GM18870 (cell line): Measurements from ENCODE around the gene MT1H.
A peak's percentile ranks its signal among the peaks of the same experiment; 100 is the strongest.
"Not testable (repeated sequence)": the region's sequence is repeated elsewhere in the genome, so short reads cannot be mapped to it uniquely, and the experiment has no call there.

Experiments
- ATAC-seq: cut with Tn5 transposase; IDR thresholded peaks from one replicate; pipeline ENCODE4 v1.9.1; 2021; ENCODE audit warnings: moderate library complexity; ENCODE audit not compliant: unreplicated experiment

MT1H gene

GRCh38 chr16:56669005-56669839 lies at the start of gene MT1H:
MT1H (plus strand) TSS chr16:56669814; CDS start chr16:56669885, 71 bp downstream.
- ATAC-seq = no peak

GRCh38 chr16:56620339-56620897 lies 49.2 kb upstream of the MT1H start:
- no peak for ATAC-seq

- not testable (repeated sequence) for ATAC-seq
Observed at GRCh38 chr16:56621665-56622445, 47.8 kb upstream of the MT1H start.

GRCh38 chr16:56623184-56623583 lies 46.4 kb upstream of the MT1H start:
- not testable (repeated sequence) for ATAC-seq

GRCh38 chr16:56623637-56624036 lies 46.0 kb upstream of the MT1H start:
- no peak for ATAC-seq

DNA sequence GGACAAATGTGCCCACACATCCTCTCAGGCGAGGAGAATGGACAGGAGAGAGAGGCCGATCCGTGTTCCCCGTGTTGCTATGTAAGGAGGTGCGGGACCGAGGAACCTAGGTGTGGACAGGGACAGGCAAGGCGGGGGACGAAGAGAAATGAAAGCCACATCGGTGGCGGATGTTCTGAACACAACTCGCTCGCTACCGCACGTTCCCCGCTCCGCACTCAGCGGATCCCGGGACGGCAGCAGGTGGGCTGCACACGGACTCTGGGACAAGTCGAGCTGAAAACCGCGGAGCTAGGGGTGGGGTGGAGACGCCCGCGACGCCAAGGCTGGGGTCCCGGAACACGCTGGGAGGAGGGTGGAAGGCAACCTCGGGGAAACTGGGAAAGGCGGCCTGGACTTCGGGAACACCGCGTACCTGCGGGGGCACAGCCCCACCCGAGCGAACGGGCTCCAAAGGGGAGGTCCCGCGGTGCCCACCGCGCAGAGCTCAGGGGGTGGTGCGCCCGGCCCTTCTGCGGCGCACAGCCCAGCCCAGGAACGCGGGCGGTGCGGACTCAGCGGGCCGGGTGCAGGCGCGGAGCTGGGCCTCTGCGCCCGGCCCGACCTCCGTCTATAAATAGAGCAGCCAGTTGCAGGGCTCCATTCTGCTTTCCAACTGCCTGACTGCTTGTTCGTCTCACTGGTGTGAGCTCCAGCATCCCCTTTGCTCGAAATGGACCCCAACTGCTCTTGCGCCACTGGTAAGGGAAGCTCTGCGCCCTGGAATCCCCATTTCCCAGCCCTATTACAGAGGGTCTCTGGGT lies 44.3 kb upstream of the MT1H start, which contains the start of gene MT1E:
Gene MT1E, plus strand, starts transcription at position 642 of the 803 bp plus-strand sequence. Its CDS starts 71 bp downstream, at position 713.
- ATAC-seq = no peak

- ATAC-seq = no peak
Observed at GRCh38 chr16:56625943-56626654, 43.5 kb upstream of the MT1H start.

DNA sequence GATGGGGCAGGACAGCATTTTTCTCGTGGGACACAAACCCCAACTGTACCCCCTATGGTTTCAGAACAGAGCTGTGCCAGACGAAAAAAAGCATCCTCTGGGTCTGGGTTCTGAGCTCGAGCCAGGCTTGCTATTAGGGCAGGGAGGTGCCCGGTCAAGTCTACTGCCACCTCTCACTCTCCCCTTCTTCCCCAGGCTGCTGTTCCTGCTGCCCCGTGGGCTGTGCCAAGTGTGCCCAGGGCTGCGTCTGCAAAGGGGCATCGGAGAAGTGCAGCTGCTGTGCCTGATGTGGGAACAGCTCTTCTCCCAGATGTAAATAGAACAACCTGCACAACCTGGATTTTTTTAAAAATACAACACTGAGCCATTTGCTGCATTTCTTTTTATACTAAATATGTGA lies 42.9 kb upstream of the MT1H start:
- ATAC-seq = no peak

- ATAC-seq = no peak
Observed at GRCh38 chr16:56628486-56629350, 40.9 kb upstream of the MT1H start.

- no peak for ATAC-seq
Observed at GRCh38 chr16:56629531-56629930, 40.1 kb upstream of the MT1H start.

GRCh38 chr16:56630134-56630533 lies 39.5 kb upstream of the MT1H start:
- ATAC-seq = peak; percentile 82

DNA sequence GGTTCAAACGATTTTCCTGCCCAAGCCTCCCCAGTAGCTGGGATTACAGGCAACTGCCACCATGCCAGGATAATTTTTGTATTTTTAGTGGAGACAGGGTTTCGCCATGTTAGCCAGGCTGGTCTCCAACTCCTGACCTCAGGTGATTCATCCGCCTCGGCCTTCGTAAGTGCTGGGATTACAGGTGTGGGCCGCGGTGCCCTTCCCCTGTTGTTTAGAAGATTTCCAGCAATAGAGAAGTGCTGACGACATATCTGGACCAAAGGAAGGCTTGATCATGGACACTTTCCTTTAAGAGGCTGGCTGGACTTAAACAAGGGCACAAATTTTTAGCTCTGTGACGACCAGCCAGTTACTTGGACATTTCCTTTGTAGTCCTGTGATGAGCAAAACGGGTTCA lies 38.4 kb upstream of the MT1H start:
- no peak for ATAC-seq

- no peak for ATAC-seq
Observed at GRCh38 chr16:56631832-56632155, 37.8 kb upstream of the MT1H start.

- ATAC-seq = no peak
Observed at GRCh38 chr16:56632156-56632847, 37.3 kb upstream of the MT1H start, which contains the start of gene MT1M. MT1M (plus strand) TSS chr16:56632659; CDS start chr16:56632732, 73 bp downstream.

DNA sequence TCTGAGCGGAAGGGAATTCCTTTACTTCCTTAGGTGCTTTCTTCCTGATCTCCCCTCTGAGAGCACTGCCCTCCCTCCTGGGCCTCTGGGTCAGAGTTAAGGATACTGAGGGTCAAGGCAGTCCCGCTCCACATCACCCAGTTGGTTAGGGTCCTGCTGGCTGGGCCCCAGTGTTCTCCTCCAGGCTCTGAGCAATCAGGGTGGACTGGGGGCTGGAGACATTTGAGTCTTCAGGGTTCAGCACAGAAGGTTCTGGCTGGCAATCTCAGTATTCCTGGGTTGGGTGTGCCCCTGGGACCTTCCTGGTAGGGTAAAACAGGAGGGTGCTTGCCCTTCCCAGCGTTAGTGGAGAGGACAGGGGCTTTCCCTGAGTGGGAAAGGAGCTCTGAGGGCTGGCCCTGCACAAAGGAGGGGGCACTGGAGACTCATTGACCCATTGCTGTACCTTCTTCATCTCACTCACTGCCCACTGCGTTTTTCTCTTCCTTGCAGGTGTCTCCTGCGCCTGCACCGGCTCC lies 36.7 kb upstream of the MT1H start:
- no peak for ATAC-seq

- ATAC-seq = no peak
Observed at GRCh38 chr16:56633535-56633934, 36.1 kb upstream of the MT1H start.

DNA sequence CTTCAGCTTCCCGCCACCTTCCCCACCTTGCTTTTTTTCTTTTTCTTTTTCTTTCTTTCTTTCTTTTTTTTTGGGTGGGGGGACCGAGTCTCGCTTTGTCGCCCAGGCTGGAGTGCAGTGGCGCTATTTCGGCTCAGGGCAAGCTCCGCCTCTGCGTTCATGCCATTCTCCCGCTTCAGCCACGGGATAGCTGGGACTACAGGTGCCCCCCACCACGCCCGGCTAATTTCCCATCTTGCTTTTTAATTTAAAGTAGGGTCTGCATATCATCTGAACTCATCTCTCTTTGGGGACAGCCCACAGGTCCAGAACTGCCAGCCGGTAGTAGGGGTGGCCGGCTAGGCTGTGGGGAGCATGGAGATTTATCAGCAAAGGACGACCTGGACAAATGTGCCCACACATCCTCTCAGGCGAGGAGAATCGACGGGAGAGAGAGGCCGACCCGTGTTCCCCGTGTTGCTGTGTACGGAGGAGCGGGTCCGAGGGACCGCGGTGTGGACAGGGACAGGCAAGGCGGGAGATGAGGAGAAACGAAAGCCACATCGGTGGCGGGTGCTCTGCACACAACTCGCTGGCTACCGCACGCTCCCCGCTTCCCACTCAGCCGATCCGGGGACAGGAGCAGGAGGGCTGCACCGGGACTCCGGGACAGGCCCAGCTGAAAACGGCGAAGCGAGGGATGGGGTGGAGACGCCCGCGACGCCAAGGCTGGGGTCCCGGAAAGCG lies 34.7 kb upstream of the MT1H start:
- no peak for ATAC-seq
